Measurements from ENCODE around the gene LMTK3. TPM values are rescaled to one million over a fixed set of nuclear protein-coding genes. Genes with fewer than 3 reads are reported as not detected.
"Not testable (repeated sequence)": the region's sequence is repeated elsewhere in the genome, so short reads cannot be mapped to it uniquely, and the experiment has no call there.

LMTK3 gene
- polyA plus RNA-seq, 12 donors: 0.07 to 1.9 (median 0.12) TPM; not detected in 4

- DNase-seq: no peak
Observed at GRCh38 chr19:48487948-48488347, 23.7 kb downstream of the LMTK3 start.

- no peak for DNase-seq
Observed at GRCh38 chr19:48487544-48487943, 24.1 kb downstream of the LMTK3 start.

- DNase-seq: not testable (repeated sequence)
Observed at GRCh38 chr19:48486706-48487105, 24.9 kb downstream of the LMTK3 start.

GRCh38 chr19:48484931-48485612 is 26.6 kb downstream of the LMTK3 start:
- DNase-seq: no peak

- no peak for DNase-seq
Observed at GRCh38 chr19:48484247-48484893, 27.3 kb downstream of the LMTK3 start.

GRCh38 chr19:48483301-48483700 is 28.3 kb downstream of the LMTK3 start:
- DNase-seq: no peak

- no peak for DNase-seq
Observed at GRCh38 chr19:48481846-48482639, 29.6 kb downstream of the LMTK3 start.

GRCh38 chr19:48480558-48481500 is 30.8 kb downstream of the LMTK3 start:
- peak; percentile 45 for DNase-seq

GRCh38 chr19:48480183-48480557 is 31.5 kb downstream of the LMTK3 start:
- DNase-seq: peak; percentile 48

- DNase-seq: no peak
Observed at GRCh38 chr19:48479686-48480085, 31.9 kb downstream of the LMTK3 start.

- DNase-seq: no peak
Observed at GRCh38 chr19:48478339-48479256, 33.0 kb downstream of the LMTK3 start.

- DNase-seq: no peak
Observed at GRCh38 chr19:48477698-48478338, 33.8 kb downstream of the LMTK3 start.

GRCh38 chr19:48477067-48477685 is 34.5 kb downstream of the LMTK3 start:
- DNase-seq: no peak

GRCh38 chr19:48476176-48476575 is 35.5 kb downstream of the LMTK3 start:
- DNase-seq: no peak

GRCh38 chr19:48475369-48476068 is 36.1 kb downstream of the LMTK3 start:
- DNase-seq: no peak

GRCh38 chr19:48474084-48474592 is 37.5 kb downstream of the LMTK3 start:
- DNase-seq: no peak

- DNase-seq: no peak
Observed at GRCh38 chr19:48473161-48473966, 38.3 kb downstream of the LMTK3 start.

- no peak for DNase-seq
Observed at GRCh38 chr19:48471836-48472235, 39.8 kb downstream of the LMTK3 start.

Data from muscle of arm (tissue), 12 donors.